Activated naive CD4-positive, alpha-beta T cell treated with anti-CD3 and anti-CD28 coated beads for 36 hours (primary cell): ENCODE data around the gene DBH. TPM values are rescaled to one million over a fixed set of nuclear protein-coding genes. Genes with fewer than 3 reads are reported as not detected.

Experiments used
- CTCF ChIA-PET: fragments of 350-600 bp; sonication (Branson Sonifier 250); formaldehyde crosslinking; loops from one replicate; lab custom pipeline; 2021; ENCODE audit warnings: antibody characterized with exemption; lab: Charles Lee
- DNase-seq: peaks from one replicate; pipeline ENCODE4 v3.0.0-alpha.2; 2020
- H3K27ac Mint-ChIP-seq: one replicate; pipeline ENCODE4 v1.8.0; 2021; ENCODE audit warnings: mild to moderate bottlenecking, mixed read lengths
- H3K27me3 Mint-ChIP-seq: one replicate; pipeline ENCODE4 v1.8.0; 2021; ENCODE audit warnings: low read depth, mixed read lengths
- H3K36me3 Mint-ChIP-seq: one replicate; pipeline ENCODE4 v1.8.0; 2021; ENCODE audit warnings: low read depth, mixed read lengths
- H3K4me1 Mint-ChIP-seq: one replicate; pipeline ENCODE4 v1.8.0; 2021; ENCODE audit warnings: low read depth, mixed read lengths
- H3K4me3 Mint-ChIP-seq: one replicate; pipeline ENCODE4 v1.8.0; 2021; ENCODE audit warnings: mild to moderate bottlenecking, moderate library complexity, mixed read lengths
- H3K9me3 Mint-ChIP-seq: one replicate; pipeline ENCODE4 v1.8.0; 2021; ENCODE audit warnings: mixed read lengths
- intact Hi-C: fragments of 100-400 bp; cut with micrococcal nuclease; formaldehyde crosslinking; loops from one replicate; pipeline ENCODE4 v1.15.1; 2023
- total RNA-seq, 2 experiments: library from RNA; stranded (reverse); gene quantifications; one replicate each; pipeline ENCODE4 v1.2.3, GENCODE V29; 2021

DBH gene
- total RNA-seq, 2 experiments from 2014 or later = not detected

GRCh38 chr9:133694686-133695085, 58.5 kb downstream of the DBH start:
- Mint-ChIP-seq H3K9me3 (no peaks in the 10 kb centered on the region), H3K27me3 (no peaks in the 10 kb centered on the region), H3K4me3 (no peak overlapping the region), H3K27ac (no peak overlapping the region), H3K4me1 (peaks cover 31% of the 10 kb centered on the region), H3K36me3 (peaks cover 8% of the 10 kb centered on the region)
- CTCF ChIA-PET = no interaction called here
- intact Hi-C loops = no loop called here
- DNase-seq = no peak

GRCh38 chr9:133696071-133696472, 59.9 kb downstream of the DBH start:
- Mint-ChIP-seq H3K4me3 (no peak overlapping the region), H3K4me1 (peaks cover 41% of the 10 kb centered on the region), H3K9me3 (no peaks in the 10 kb centered on the region), H3K27ac (no peak overlapping the region), H3K27me3 (no peaks in the 10 kb centered on the region), H3K36me3 (peaks cover 8% of the 10 kb centered on the region)
- CTCF ChIA-PET = interaction anchor here (0.6 kb wide), 1 partner anchor 13 kb away, joined by 3 read pairs; no protein-coding TSS in a partner anchor
- DNase-seq = no peak
- intact Hi-C loops = no loop called here

- peaks cover 2% of the 10 kb centered on the region for H3K9me3 Mint-ChIP-seq
- no peak overlapping the region for H3K4me3 Mint-ChIP-seq
- H3K36me3 Mint-ChIP-seq = peaks cover 8% of the 10 kb centered on the region
- CTCF ChIA-PET = interaction anchor here (0.6 kb wide), 1 partner anchor 242 kb away, joined by 3 read pairs; no protein-coding TSS in a partner anchor
- H3K4me1 Mint-ChIP-seq = peaks cover 48% of the 10 kb centered on the region
- intact Hi-C loops = no loop called here
- no peak overlapping the region for H3K27ac Mint-ChIP-seq
- no peaks in the 10 kb centered on the region for H3K27me3 Mint-ChIP-seq
- DNase-seq = no peak
Observed at GRCh38 chr9:133699546-133699945, 63.4 kb downstream of the DBH start.

GRCh38 chr9:133700819-133701320, 64.7 kb downstream of the DBH start:
- Mint-ChIP-seq H3K4me3 (peak overlapping the region; percentile 88), H3K9me3 (peaks cover 2% of the 10 kb centered on the region), H3K27ac (peak overlapping the region; percentile 98), H3K27me3 (no peaks in the 10 kb centered on the region), H3K4me1 (peaks cover 48% of the 10 kb centered on the region), H3K36me3 (peaks cover 2% of the 10 kb centered on the region)
- no peak for DNase-seq
- intact Hi-C loops = loop anchor here (1.0 to 10.0 kb wide), 4 partner anchors 24 to 694 kb away; no protein-coding TSS in a partner anchor
- CTCF ChIA-PET = interaction anchor here (0.9 to 3.3 kb wide), 5 partner anchors 17 to 462 kb away, joined by 3 to 15 read pairs (median 3); no protein-coding TSS in a partner anchor

GRCh38 chr9:133701321-133701980, 65.3 kb downstream of the DBH start:
- H3K36me3 Mint-ChIP-seq = peaks cover 2% of the 10 kb centered on the region
- CTCF ChIA-PET = interaction anchor here (0.9 to 3.3 kb wide), 4 partner anchors 18 to 463 kb away, joined by 3 to 15 read pairs (median 4); no protein-coding TSS in a partner anchor
- peak overlapping the region; percentile 88 for H3K4me3 Mint-ChIP-seq
- peak overlapping the region; percentile 98 for H3K27ac Mint-ChIP-seq
- no peaks in the 10 kb centered on the region for H3K27me3 Mint-ChIP-seq
- DNase-seq = peak; percentile 64
- peaks cover 49% of the 10 kb centered on the region for H3K4me1 Mint-ChIP-seq
- peaks cover 2% of the 10 kb centered on the region for H3K9me3 Mint-ChIP-seq
- intact Hi-C loops = loop anchor here (1.0 to 10.0 kb wide), 4 partner anchors 24 to 693 kb away; no protein-coding TSS in a partner anchor

GRCh38 chr9:133701981-133702797, 66.0 kb downstream of the DBH start:
- H3K27me3 Mint-ChIP-seq = no peaks in the 10 kb centered on the region
- DNase-seq = peak; percentile 88
- peaks cover 2% of the 10 kb centered on the region for H3K36me3 Mint-ChIP-seq
- intact Hi-C loops = loop anchor here (1.0 to 10.0 kb wide), 5 partner anchors 19 to 693 kb away; no protein-coding TSS in a partner anchor
- H3K4me3 Mint-ChIP-seq = peak overlapping the region; percentile 88
- H3K9me3 Mint-ChIP-seq = peaks cover 2% of the 10 kb centered on the region
- H3K4me1 Mint-ChIP-seq = peaks cover 47% of the 10 kb centered on the region
- CTCF ChIA-PET = interaction anchor here (0.9 to 3.3 kb wide), 4 partner anchors 25 to 463 kb away, joined by 3 to 15 read pairs (median 3); no protein-coding TSS in a partner anchor
- H3K27ac Mint-ChIP-seq = peak overlapping the region; percentile 98

GRCh38 chr9:133702798-133703590, 66.8 kb downstream of the DBH start:
- H3K36me3 Mint-ChIP-seq = peaks cover 2% of the 10 kb centered on the region
- DNase-seq = no peak
- H3K9me3 Mint-ChIP-seq = peaks cover 2% of the 10 kb centered on the region
- intact Hi-C loops = loop anchor here (1.0 to 10.0 kb wide), 3 partner anchors 20 to 692 kb away; no protein-coding TSS in a partner anchor
- H3K4me3 Mint-ChIP-seq = peak overlapping the region; percentile 88
- CTCF ChIA-PET = interaction anchor here (1.0 to 3.3 kb wide), 2 partner anchors 24 to 40 kb away, joined by 3 to 15 read pairs; no protein-coding TSS in a partner anchor
- peak overlapping the region; percentile 98 for H3K27ac Mint-ChIP-seq
- H3K27me3 Mint-ChIP-seq = no peaks in the 10 kb centered on the region
- peaks cover 47% of the 10 kb centered on the region for H3K4me1 Mint-ChIP-seq

- Mint-ChIP-seq H3K27ac (no peak overlapping the region), H3K27me3 (no peaks in the 10 kb centered on the region), H3K36me3 (peaks cover under 1% of the 10 kb centered on the region), H3K4me1 (peaks cover 40% of the 10 kb centered on the region), H3K9me3 (peaks cover 2% of the 10 kb centered on the region), H3K4me3 (peak overlapping the region; percentile 88)
- intact Hi-C loops = loop anchor here (10.0 kb wide), 2 partner anchors 119 to 691 kb away; no protein-coding TSS in a partner anchor
- CTCF ChIA-PET = interaction anchor here (1.0 kb wide), 1 partner anchor 23 kb away, joined by 3 read pairs; no protein-coding TSS in a partner anchor
- peak; percentile 23 for DNase-seq
Observed at GRCh38 chr9:133703591-133704399, 67.6 kb downstream of the DBH start.

GRCh38 chr9:133704711-133705181, 68.6 kb downstream of the DBH start:
- Mint-ChIP-seq H3K4me1 (peaks cover 41% of the 10 kb centered on the region), H3K36me3 (no peaks in the 10 kb centered on the region), H3K27ac (no peak overlapping the region), H3K27me3 (no peaks in the 10 kb centered on the region), H3K4me3 (no peak overlapping the region), H3K9me3 (peaks cover 2% of the 10 kb centered on the region)
- CTCF ChIA-PET = no interaction called here
- intact Hi-C loops = loop anchor here (10.0 kb wide), 2 partner anchors 120 to 690 kb away; no protein-coding TSS in a partner anchor
- no peak for DNase-seq

GRCh38 chr9:133705576-133705975, 69.4 kb downstream of the DBH start:
- Mint-ChIP-seq H3K27me3 (no peaks in the 10 kb centered on the region), H3K27ac (no peak overlapping the region), H3K9me3 (peaks cover 2% of the 10 kb centered on the region), H3K4me3 (no peak overlapping the region), H3K4me1 (peaks cover 40% of the 10 kb centered on the region), H3K36me3 (no peaks in the 10 kb centered on the region)
- intact Hi-C loops = loop anchor here (10.0 kb wide), 2 partner anchors 121 to 689 kb away; no protein-coding TSS in a partner anchor
- CTCF ChIA-PET = interaction anchor here (1.5 kb wide), 1 partner anchor 22 kb away, joined by 4 read pairs; no protein-coding TSS in a partner anchor
- peak; percentile 3 for DNase-seq
